ENCODE results near the gene MISP.

MISP gene

DNA sequence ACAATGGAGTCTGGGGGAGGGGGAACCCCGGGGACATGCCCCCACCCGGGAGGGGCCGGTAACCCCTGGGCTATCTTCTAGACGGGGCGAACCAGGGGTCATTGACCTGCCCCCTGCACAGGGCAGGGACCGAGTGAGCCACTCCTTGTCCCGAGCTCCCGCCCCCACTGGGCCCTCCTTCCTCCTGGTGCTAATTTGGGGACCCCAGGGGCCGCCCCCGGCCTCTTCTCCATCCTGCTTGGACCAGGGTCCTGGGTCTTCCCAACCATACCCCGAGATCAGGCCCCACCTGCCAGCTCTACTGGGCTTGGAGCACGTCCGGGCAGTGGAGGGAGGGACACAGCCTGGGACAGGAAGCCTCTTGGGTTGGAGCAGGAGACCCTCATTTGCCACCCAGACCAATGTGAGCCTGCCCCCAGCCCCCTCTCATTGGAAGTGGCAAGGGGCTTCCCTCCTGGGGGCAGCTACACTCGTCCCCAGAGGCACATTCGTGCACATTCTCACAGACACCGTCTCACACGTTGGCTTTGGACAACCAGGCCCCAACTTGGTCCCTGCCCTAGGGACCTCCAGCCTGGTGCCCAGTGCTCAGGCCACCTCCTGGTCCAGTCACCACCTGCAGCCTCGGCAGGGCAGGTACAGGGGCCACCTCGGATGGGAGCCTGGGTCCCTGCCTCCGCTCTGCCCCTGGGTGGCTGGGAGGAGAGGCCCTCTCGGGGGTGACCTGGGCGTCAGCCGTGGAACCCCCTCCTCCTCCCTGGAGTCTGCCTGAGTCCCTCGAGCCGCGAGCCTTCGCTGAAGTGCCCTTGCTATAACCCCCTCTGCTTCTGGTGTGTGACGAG lies 3.3 kb upstream of the MISP start:
- no peak for DNase-seq

GRCh38 chr19:748274-748598 lies 2.7 kb upstream of the MISP start:
- DNase-seq = no peak

- no peak for DNase-seq
Measured at GRCh38 chr19:749811-750210, 1.1 kb upstream of the MISP start.

GRCh38 chr19:751501-752341 lies 809 bp downstream of the MISP start:
- no peak for DNase-seq

DNA sequence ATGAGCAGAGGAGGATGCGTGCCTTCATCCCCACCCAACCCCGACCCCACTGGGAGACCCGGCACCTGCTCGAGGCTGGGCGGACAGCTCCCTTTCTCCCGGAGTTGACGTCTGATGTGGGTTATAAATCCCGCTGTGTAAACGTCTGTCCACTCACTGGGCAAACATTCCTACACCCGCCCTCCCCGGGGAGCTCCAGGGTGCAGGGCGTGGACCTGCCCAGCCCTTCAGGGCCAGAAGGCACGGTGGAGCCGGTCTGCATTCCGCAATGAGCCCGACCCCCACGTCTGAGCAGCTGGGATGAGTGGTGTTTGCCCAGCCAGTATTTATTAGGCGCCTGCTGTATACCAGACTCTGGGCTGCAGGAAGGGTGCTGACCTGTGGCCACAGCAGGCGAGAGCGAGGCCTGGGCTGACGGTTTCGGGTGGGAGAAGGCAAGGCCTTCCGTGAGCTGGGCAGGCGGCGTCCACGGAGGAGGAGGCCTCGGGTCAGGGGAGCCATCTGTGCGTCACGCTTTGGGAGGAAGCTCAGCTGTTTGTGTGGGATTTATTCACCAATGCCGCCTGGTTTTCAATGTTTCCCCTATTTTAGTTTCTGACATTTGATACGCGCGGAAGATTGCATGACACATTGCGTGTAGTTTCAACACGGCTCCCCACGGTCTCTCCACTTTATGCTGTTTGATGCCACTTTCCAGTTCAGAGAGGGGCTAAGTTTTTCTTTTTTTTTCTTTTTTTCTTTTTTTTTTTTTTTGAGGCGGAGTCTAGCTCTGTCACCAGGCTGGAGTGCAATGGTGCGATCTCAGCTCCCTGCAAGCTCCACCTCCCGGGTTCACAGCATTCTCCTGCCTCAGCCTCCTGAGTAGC lies 2.0 kb downstream of the MISP start:
- no peak for DNase-seq

DNA sequence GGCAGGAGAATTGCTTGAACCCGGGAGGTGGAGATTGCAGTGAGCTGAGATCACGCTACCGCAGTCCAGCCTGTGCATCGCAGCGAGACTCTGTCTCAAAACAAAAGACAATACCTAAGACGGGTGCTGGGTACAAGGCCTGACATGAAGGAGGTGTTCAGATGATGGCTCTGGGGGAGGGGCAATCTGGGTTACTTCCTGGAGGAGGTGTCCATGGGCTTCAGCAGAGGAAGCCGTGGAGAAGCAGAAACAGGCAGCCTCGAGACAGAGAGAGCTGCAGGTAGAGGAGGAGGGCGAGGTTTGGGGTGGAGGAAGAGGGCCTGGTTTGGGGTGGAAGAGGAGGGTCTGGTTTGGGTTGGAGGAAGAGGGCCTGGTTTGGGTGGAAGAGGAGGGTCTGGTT lies 3.6 kb downstream of the MISP start:
- DNase-seq = no peak

DNA sequence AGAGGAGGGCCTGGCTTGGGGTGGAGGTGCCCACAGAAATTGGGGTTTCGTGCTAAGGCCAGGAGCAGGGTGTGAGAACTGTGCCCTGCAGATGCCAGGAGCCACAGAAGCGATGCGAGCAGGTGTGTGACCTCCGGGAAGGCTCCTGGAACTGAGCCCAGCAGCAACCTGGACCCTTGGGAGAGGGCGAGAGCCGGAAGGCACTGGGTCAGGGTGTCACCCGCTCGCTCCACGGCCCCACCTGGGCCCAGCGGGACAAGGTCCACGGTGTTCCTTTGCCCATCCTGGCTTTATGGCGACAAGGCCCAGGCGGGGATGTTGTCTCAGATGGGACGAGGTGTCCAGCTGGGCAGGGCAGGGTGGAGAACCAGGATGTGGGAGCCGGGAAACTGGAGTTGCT lies 4.2 kb downstream of the MISP start:
- DNase-seq = no peak

DNA sequence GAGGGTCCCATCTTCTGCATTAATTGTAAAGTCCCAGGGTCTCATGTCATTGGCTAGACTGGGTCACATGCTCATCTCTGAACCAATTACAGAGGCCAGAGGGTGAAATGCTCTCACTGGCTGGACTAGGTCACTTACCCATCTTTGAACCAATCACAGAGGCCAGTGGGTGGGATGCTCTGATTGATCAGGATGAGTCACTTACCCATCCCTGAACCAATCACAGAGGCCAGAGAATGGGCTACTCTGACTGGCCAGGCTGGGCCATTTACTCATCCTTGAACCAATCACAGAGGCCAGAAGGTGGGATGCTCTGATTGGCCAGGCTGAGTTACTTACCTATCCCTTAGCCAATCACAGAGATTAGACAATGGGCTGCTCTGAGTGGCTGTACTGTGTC lies 5.3 kb downstream of the MISP start:
- peak; percentile 44 for DNase-seq

DNA sequence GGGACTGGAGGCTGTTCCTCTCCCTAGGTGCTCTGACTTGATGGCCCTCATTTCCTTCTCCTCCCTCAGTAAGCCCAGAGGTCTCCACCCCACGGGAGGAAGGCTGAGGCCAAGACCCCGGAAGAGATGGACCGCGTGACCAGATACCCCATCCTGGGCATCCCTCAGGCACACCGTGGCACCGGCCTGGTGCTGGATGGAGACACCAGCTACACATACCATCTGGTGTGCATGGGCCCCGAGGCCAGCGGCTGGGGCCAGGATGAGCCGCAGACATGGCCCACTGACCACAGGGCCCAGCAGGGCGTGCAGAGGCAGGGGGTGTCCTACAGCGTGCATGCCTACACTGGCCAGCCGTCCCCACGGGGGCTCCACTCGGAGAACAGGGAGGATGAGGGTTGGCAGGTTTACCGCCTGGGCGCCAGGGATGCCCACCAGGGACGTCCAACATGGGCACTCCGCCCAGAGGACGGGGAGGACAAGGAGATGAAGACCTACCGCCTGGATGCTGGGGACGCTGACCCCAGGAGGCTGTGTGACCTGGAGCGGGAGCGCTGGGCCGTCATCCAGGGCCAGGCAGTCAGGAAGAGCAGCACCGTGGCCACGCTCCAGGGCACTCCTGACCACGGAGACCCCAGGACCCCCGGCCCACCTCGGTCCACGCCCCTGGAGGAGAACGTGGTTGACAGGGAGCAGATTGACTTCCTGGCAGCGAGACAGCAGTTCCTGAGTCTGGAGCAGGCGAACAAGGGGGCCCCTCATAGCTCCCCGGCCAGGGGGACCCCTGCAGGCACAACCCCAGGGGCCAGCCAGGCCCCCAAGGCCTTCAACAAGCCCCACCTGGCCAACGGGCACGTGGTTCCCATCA lies 6.1 kb downstream of the MISP start:
- DNase-seq = no peak

- DNase-seq = no peak
Measured at GRCh38 chr19:757811-758668, 7.1 kb downstream of the MISP start.

- DNase-seq = no peak
Measured at GRCh38 chr19:763181-763580, 12.3 kb downstream of the MISP start.

GRCh38 chr19:763869-764268 lies 13.0 kb downstream of the MISP start:
- no peak for DNase-seq

- no peak for DNase-seq
Measured at GRCh38 chr19:764301-764700, 13.4 kb downstream of the MISP start.

- no peak for DNase-seq
Measured at GRCh38 chr19:765179-765738, 14.3 kb downstream of the MISP start.

- DNase-seq = no peak
Measured at GRCh38 chr19:768424-768823, 17.5 kb downstream of the MISP start.

DNA sequence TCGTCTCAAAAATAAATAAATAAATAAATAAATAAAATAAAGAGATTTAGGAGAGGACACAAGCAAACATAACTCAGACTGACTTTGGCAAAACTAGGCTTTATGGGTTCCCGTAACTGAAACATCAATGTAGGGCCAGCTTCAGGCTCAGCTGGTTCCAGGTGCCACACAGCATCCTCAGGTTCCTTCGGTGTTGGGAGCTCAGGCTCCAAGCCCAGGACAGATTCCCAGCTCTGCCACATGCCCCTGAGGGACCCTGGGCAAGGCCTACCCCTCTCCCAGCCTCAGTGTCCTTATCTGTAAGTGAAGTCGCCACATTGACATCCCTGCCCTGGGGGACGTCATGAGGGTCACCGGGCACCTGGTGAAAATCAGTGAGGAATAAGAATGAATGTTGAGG lies 18.7 kb downstream of the MISP start:
- DNase-seq = no peak

- DNase-seq = peak; percentile 53
Measured at GRCh38 chr19:771332-771785, 20.4 kb downstream of the MISP start.

DNA sequence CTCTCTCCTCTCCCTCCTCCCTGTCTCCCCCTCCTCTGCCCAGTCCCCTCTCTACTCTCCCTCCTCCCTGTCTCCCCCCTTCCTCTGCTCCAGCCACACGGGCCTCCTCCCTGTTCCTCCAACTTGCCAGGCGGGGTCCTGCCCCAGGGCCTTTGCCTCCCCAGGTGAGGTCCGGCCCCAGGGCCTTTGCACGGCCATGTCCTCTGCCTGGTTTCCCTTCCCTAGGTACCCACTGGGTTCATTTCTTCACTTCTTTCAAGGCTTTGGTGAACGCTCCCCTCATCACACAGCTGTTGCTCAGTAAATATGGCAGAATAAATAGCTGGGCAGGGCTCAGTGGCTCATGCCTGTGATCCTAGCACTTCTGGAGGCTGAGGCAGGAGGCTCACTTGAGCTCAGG lies 21.2 kb downstream of the MISP start:
- DNase-seq = no peak

GRCh38 chr19:772730-773436 lies 22.0 kb downstream of the MISP start:
- DNase-seq = no peak

GRCh38 chr19:776549-776948 lies 25.6 kb downstream of the MISP start:
- DNase-seq = no peak

Data from stimulated activated CD4-positive, alpha-beta T cell treated with anti-CD3 and anti-CD28 coated beads, Interleukin-15, amount 100 ng/mL, for 24 hours (primary cell).